Upper lobe of left lung (tissue), 4 donors: ENCODE measurements around the gene WDPCP.

Experiments
- POLR2A ChIP-seq, 4 donors: fragments of 450-650 bp; IDR thresholded peaks; one replicate each; pipeline ENCODE4 v1.5.1; 2016 to 2017; ENCODE audit warnings: antibody characterized with exemption in 4 of 4, mild to moderate bottlenecking in 2 of 4
- TF ChIP-seq, protein P1 (sequence below), 6 experiments: fragments of 450-650 bp in 4 of 6; fragments of 200-600 bp in 2 of 6; sonication (generic) in 2 of 6; IDR thresholded peaks; one replicate each; pipeline ENCODE4 v1.5.1; 2016 to 2019; ENCODE audit warnings: antibody characterized with exemption in 6 of 6

DNA sequence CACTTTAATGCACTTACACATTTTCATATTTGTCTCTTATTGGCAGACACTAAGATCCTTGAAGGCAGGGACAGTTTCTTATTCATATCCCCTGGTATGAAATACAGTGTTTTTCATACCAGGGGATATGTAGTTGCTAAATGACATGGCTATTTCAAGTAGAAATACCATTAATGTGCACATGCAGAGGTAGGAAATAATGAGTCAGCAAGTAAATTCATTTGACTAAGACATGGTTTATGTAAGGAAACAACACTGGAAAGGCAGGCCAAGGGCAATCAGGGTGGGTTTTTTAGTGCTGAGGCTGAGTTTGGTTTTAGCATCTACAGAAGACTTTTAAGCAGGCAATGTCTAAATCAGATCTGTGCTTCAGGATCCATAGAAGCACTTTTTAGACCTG lies 155.9 kb downstream of the WDPCP start:
- TF ChIP-seq, protein P1, sequence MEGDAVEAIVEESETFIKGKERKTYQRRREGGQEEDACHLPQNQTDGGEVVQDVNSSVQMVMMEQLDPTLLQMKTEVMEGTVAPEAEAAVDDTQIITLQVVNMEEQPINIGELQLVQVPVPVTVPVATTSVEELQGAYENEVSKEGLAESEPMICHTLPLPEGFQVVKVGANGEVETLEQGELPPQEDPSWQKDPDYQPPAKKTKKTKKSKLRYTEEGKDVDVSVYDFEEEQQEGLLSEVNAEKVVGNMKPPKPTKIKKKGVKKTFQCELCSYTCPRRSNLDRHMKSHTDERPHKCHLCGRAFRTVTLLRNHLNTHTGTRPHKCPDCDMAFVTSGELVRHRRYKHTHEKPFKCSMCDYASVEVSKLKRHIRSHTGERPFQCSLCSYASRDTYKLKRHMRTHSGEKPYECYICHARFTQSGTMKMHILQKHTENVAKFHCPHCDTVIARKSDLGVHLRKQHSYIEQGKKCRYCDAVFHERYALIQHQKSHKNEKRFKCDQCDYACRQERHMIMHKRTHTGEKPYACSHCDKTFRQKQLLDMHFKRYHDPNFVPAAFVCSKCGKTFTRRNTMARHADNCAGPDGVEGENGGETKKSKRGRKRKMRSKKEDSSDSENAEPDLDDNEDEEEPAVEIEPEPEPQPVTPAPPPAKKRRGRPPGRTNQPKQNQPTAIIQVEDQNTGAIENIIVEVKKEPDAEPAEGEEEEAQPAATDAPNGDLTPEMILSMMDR (IDR thresholded peaks at IDR 0.05), result no peak
- no peak for TF ChIP-seq POLR2A (IDR thresholded peaks at IDR 0.05)
